ENCODE results near the gene NHLRC1. TPM values are rescaled to one million over a fixed set of nuclear protein-coding genes. Genes with fewer than 3 reads are reported as not detected.

NHLRC1 gene
- total and polyA plus RNA-seq, 2 experiments from 2014 or later: 1.1 TPM

GRCh38 chr6:18096423-18096822, 26.1 kb downstream of the NHLRC1 start:
- Histone ChIP-seq H3K27me3 (ENCODE audit: insufficient read depth) (no peaks in the 10 kb centered on the region), H3K4me2 (no peak overlapping the region), H3K4me3 (no peak overlapping the region), H3K79me2 (replicated peaks; ENCODE audit: insufficient read depth) (no peaks in the 10 kb centered on the region), H3K4me1 (ENCODE audit: insufficient read depth) (no peaks in the 10 kb centered on the region), H3K9me2 (ENCODE audit: insufficient read depth) (no peaks in the 10 kb centered on the region; the same call in 1 of the 2 replicates), H3K36me3 (ENCODE audit: insufficient read depth) (no peaks in the 10 kb centered on the region), H4K20me1 (replicated peaks; ENCODE audit: insufficient read depth) (no peaks in the 10 kb centered on the region), H3K27ac (ENCODE audit: low read depth) (no peak overlapping the region), H2AFZ (peak overlapping the region; percentile 16; the same call in 1 of the 2 replicates), H3F3A (replicated peaks; ENCODE audit: low read depth) (no peaks in the 10 kb centered on the region)
- peaks cover 2% of the 10 kb centered on the region for H3K27me3 Mint-ChIP-seq (ENCODE audit: insufficient read depth, low read depth, poor library complexity)
- H3K4me1 Mint-ChIP-seq: no peaks in the 10 kb centered on the region
- H3K9me3 Mint-ChIP-seq: no peaks in the 10 kb centered on the region
- H3K27ac Mint-ChIP-seq: no peak overlapping the region
- TF ChIP-seq STAT1 (IDR thresholded peaks at IDR 0.05; ENCODE audit: unreplicated experiment) (no peak), REST (IDR thresholded peaks at IDR 0.05; ENCODE audit: unreplicated experiment) (no peak), ETS1 (IDR thresholded peaks at IDR 0.05) (no peak), CTCF (conservative IDR thresholded peaks at IDR 0.05; ENCODE audit: low read depth in 2 of 2) (no peak), CREB1 (CRISPR knock-in tag; IDR thresholded peaks at IDR 0.05; ENCODE audit: low read depth) (no peak), ZNF331 (CRISPR knock-in tag; IDR thresholded peaks at IDR 0.05; ENCODE audit: low read depth) (no peak), EZH2phosphoT487 (IDR thresholded peaks at IDR 0.05; ENCODE audit: unreplicated experiment) (no peak), JUNB (IDR thresholded peaks at IDR 0.05; ENCODE audit: unreplicated experiment) (no peak), POLR2AphosphoS5 (IDR thresholded peaks at IDR 0.05; ENCODE audit: low read depth) (no peak), ZNF462 (CRISPR knock-in tag; IDR thresholded peaks at IDR 0.05) (no peak), EZH2 (IDR thresholded peaks at IDR 0.05; ENCODE audit: low read depth, unreplicated experiment) (no peak), NANOG (IDR thresholded peaks at IDR 0.05; ENCODE audit: borderline replicate concordance) (no peak), ZNF114 (CRISPR knock-in tag; IDR thresholded peaks at IDR 0.05) (no peak)
- no peak for DNase-seq (ENCODE audit: low spot score)
- no peak for ATAC-seq
- H3K36me3 Mint-ChIP-seq (ENCODE audit: low read depth): no peaks in the 10 kb centered on the region
- no peak overlapping the region for H3K4me3 Mint-ChIP-seq

Measured in GM23338 (cell line).